SK-N-MC (cell line): ENCODE results near the gene TNKS1BP1.
"Not testable (repeated sequence)": the region's sequence is repeated elsewhere in the genome, so short reads cannot be mapped to it uniquely, and the experiment has no call there.

ENCODE experiments used
- DNase-seq: peaks from one replicate; pipeline ENCODE4 v3.0.0-alpha.2; 2011; ENCODE audit warnings: low read depth, low spot score
- H3K27ac ChIP-seq: fragments of 200-600 bp; sonication (generic); 2 replicates; pipeline ENCODE4 v1.5.1; 2016; ENCODE audit warnings: mixed run types
- H3K36me3 ChIP-seq: fragments of 200-600 bp; sonication (generic); 2 replicates; pipeline ENCODE4 v1.6.1; 2017; ENCODE audit warnings: antibody characterized with exemption, low read length, mixed read lengths; ENCODE audit not compliant: insufficient read depth
- H3K4me3 ChIP-seq: fragments of 200-600 bp; sonication (generic); 2 replicates; pipeline ENCODE4 v1.5.1; 2016
- H3K9ac ChIP-seq: fragments of 200-600 bp; sonication (generic); 2 replicates; pipeline ENCODE4 v1.8.0; 2017; ENCODE audit warnings: mixed run types, mixed read lengths; ENCODE audit not compliant: insufficient read length
- H3K9me3 ChIP-seq: fragments of 200-600 bp; sonication (generic); 2 replicates; pipeline ENCODE4 v1.6.1; 2017; ENCODE audit warnings: low read depth, mild to moderate bottlenecking, antibody characterized with exemption, low read length, moderate library complexity, mixed read lengths
- EZH2 ChIP-seq: fragments of 200-600 bp; sonication (generic); IDR thresholded peaks from one replicate; pipeline ENCODE4 v1.6.1; 2017; ENCODE audit warnings: antibody characterized with exemption
- FOXP2 ChIP-seq: optimal IDR thresholded peaks from 2 replicates; pipeline ENCODE3; 2011; ENCODE audit warnings: mild to moderate bottlenecking, moderate library complexity; ENCODE audit not compliant: insufficient read depth; ENCODE audit errors: extremely low read length, control extremely low read depth
- POLR2AphosphoS5 ChIP-seq: IDR thresholded peaks from 2 replicates; pipeline ENCODE4 v1.6.1; 2012; ENCODE audit warnings: mild to moderate bottlenecking, low read depth, low read length, borderline replicate concordance

TNKS1BP1 gene

GRCh38 chr11:57301711-57302423 lies 22.9 kb downstream of the TNKS1BP1 start:
- H3K9me3 ChIP-seq, result 0 out of 2 replicates have a peak, but pooled peaks cover 4% of the 10 kb centered on the region
- H3K36me3 ChIP-seq, result peaks cover 74% of the 10 kb centered on the region
- H3K27ac ChIP-seq, result no peak overlapping the region
- H3K9ac ChIP-seq, result no peak overlapping the region
- no peak for DNase-seq
- no peak for TF ChIP-seq EZH2
- no peak for TF ChIP-seq POLR2AphosphoS5
- TF ChIP-seq FOXP2, result no peak
- no peak overlapping the region for H3K4me3 ChIP-seq

- TF ChIP-seq POLR2AphosphoS5, result no peak
- TF ChIP-seq EZH2, result no peak
- no peak for TF ChIP-seq FOXP2
- H3K36me3 ChIP-seq, result peaks cover 79% of the 10 kb centered on the region
- H3K9ac ChIP-seq, result no peak overlapping the region
- H3K9me3 ChIP-seq, result 0 out of 2 replicates have a peak, but pooled peaks cover 4% of the 10 kb centered on the region
- no peak overlapping the region for H3K4me3 ChIP-seq
- H3K27ac ChIP-seq, result no peak overlapping the region
- DNase-seq, result no peak
Measured at GRCh38 chr11:57300785-57301184, 24.0 kb downstream of the TNKS1BP1 start.

GRCh38 chr11:57299150-57299737 lies 25.5 kb downstream of the TNKS1BP1 start:
- Histone ChIP-seq H3K27ac (no peak overlapping the region), H3K36me3 (peaks cover 73% of the 10 kb centered on the region), H3K9ac (no peak overlapping the region), H3K9me3 (0 out of 2 replicates have a peak, but pooled peaks cover 4% of the 10 kb centered on the region), H3K4me3 (no peak overlapping the region)
- DNase-seq, result no peak
- TF ChIP-seq EZH2 (no peak), POLR2AphosphoS5 (no peak), FOXP2 (no peak)

- H3K36me3 ChIP-seq, result peaks cover 58% of the 10 kb centered on the region
- no peak for TF ChIP-seq EZH2
- TF ChIP-seq POLR2AphosphoS5, result no peak
- TF ChIP-seq FOXP2, result no peak
- no peak overlapping the region for H3K27ac ChIP-seq
- 0 out of 2 replicates have a peak, but pooled peaks cover 4% of the 10 kb centered on the region for H3K9me3 ChIP-seq
- no peak for DNase-seq
- H3K4me3 ChIP-seq, result no peak overlapping the region
- H3K9ac ChIP-seq, result no peak overlapping the region
Measured at GRCh38 chr11:57297221-57297620, 27.5 kb downstream of the TNKS1BP1 start.

GRCh38 chr11:57296205-57296604 lies 28.5 kb downstream of the TNKS1BP1 start:
- H3K9me3 ChIP-seq, DNase-seq, H3K9ac ChIP-seq, H3K27ac ChIP-seq, H3K4me3 ChIP-seq: not testable (repeated sequence)
- peaks cover 48% of the 10 kb centered on the region for H3K36me3 ChIP-seq

GRCh38 chr11:57294225-57295131 lies 30.3 kb downstream of the TNKS1BP1 start:
- Histone ChIP-seq H3K36me3 (peaks cover 30% of the 10 kb centered on the region), H3K9ac (no peak overlapping the region), H3K27ac (peak overlapping the region; percentile 81), H3K4me3 (peak overlapping the region; percentile 42), H3K9me3 (0 out of 2 replicates have a peak, but pooled peaks cover 4% of the 10 kb centered on the region)
- peak; percentile 42 for DNase-seq
- TF ChIP-seq EZH2 (no peak), FOXP2 (peak; percentile 22), POLR2AphosphoS5 (no peak)

- H3K4me3 ChIP-seq, result no peak overlapping the region
- H3K9me3 ChIP-seq, result no peaks in the 10 kb centered on the region
- H3K36me3 ChIP-seq, result no peaks in the 10 kb centered on the region
- H3K9ac ChIP-seq, result no peak overlapping the region
- DNase-seq, result no peak
- H3K27ac ChIP-seq, result no peak overlapping the region
- TF ChIP-seq EZH2, result no peak
- TF ChIP-seq FOXP2, result no peak
- no peak for TF ChIP-seq POLR2AphosphoS5
Measured at GRCh38 chr11:57290288-57290687, 34.5 kb downstream of the TNKS1BP1 start.
